HepG2 (cell line): ENCODE results near the gene GOLGA3. TPM values are rescaled to one million over a fixed set of nuclear protein-coding genes. Genes with fewer than 3 reads are reported as not detected.

ENCODE experiments used
- ATAC-seq: fragments of 200-7000 bp; cut with Tn5 transposase; 3 replicates; pipeline ENCODE4 v1.9.1; 2020; ENCODE audit warnings: mild to moderate bottlenecking, moderate library complexity
- BruUV-seq: library from RNA; stranded (reverse); fragments of 400-500 nt; replicated peaks from 2 replicates; lab custom pipeline; 2021; lab: Mats Ljungman, UMichigan
- CTCF ChIA-PET: fragments of 300-600 bp; formaldehyde crosslinking; extraction: SDS; loops from one replicate; lab custom pipeline; 2021; ENCODE audit warnings: low total read pairs, inconsistent platforms, low intra/inter-chr PET ratio; lab: Yijun Ruan, JAX
- POLR2A ChIA-PET: fragments of 350-600 bp; sonication (Branson Sonifier 250); formaldehyde crosslinking; loops from one replicate; lab custom pipeline; 2020; ENCODE audit warnings: antibody characterized with exemption, inconsistent platforms; lab: Yijun Ruan, JAX
- DNase-seq: peaks from one replicate; pipeline ENCODE4 v3.0.0-alpha.2; 2015; ENCODE audit warnings: low spot score
- FAIRE-seq: peaks from 3 replicates; lab custom pipeline; 2011; peaks lifted over from hg19 to GRCh38; lab: Jason Lieb, UNC
- H2AFZ ChIP-seq: one replicate; pipeline ENCODE4 v1.6.1; 2011; ENCODE audit warnings: low read length, inconsistent platforms
- H3K27ac ChIP-seq: fragments of 300-600 bp; 3 replicates; pipeline ENCODE4 v1.8.0; 2011; ENCODE audit warnings: mixed run types, mild to moderate bottlenecking, mixed read lengths, low read length, inconsistent platforms; ENCODE audit not compliant: insufficient read depth; ENCODE audit errors: extremely low read length
- H3K27me3 ChIP-seq, 2 experiments: fragments of 200-600 bp in 1 of 2; 2 replicates in 1 of 2; 3 replicates in 1 of 2; pipeline versions ENCODE4 v1.6.0 to v1.8.0; 2011; ENCODE audit warnings: low read length in 2 of 2, mild to moderate bottlenecking in 2 of 2, moderate library complexity in 2 of 2, inconsistent platforms in 1 of 2; ENCODE audit not compliant: insufficient read depth in 2 of 2, control insufficient read depth in 1 of 2
- H3K36me3 ChIP-seq, 2 experiments: fragments of 200-600 bp in 1 of 2; replicated peaks in 1 of 2; 2 replicates in 1 of 2; 3 replicates in 1 of 2; pipeline versions ENCODE4 v1.5.1 to v1.8.0; 2011; ENCODE audit warnings: low read length in 2 of 2, inconsistent platforms in 1 of 2; ENCODE audit not compliant: insufficient read depth in 2 of 2, control insufficient read depth in 1 of 2
- H3K4me1 ChIP-seq: 2 replicates; pipeline ENCODE4 v1.5.1; 2012; ENCODE audit warnings: low read length, inconsistent platforms; ENCODE audit not compliant: insufficient read depth
- H3K4me2 ChIP-seq: 2 replicates; pipeline ENCODE4 v1.6.0; 2011; ENCODE audit warnings: low read depth, low read length, inconsistent platforms
- H3K4me3 ChIP-seq, 3 experiments: fragments of 200-600 bp in 1 of 3; sonication (generic), shearing (Covaris generic) in 1 of 3; replicated peaks in 1 of 3; 2 replicates each; pipeline ENCODE4 v1.5.1; 2011 to 2016; ENCODE audit warnings: low read length in 3 of 3, inconsistent platforms in 2 of 3, low read depth in 2 of 3, mild to moderate bottlenecking in 2 of 3, control low read depth in 1 of 3, mixed read lengths in 1 of 3; ENCODE audit not compliant: insufficient read depth in 1 of 3
- H3K79me2 ChIP-seq: one replicate; pipeline ENCODE4 v1.6.1; 2011; ENCODE audit warnings: low read length, inconsistent platforms; ENCODE audit not compliant: insufficient read depth
- H3K9ac ChIP-seq: 2 replicates; pipeline ENCODE4 v1.6.0; 2011; ENCODE audit warnings: mild to moderate bottlenecking, low read depth, low read length, inconsistent platforms; ENCODE audit not compliant: insufficient read depth
- H3K9me3 ChIP-seq: 2 replicates; pipeline ENCODE4 v1.5.1; 2012; ENCODE audit warnings: mild to moderate bottlenecking, low read length
- H4K20me1 ChIP-seq: 2 replicates; pipeline ENCODE4 v1.6.0; 2011; ENCODE audit warnings: inconsistent platforms, mild to moderate bottlenecking, low read length, moderate library complexity; ENCODE audit not compliant: insufficient read depth
- AKAP8 ChIP-seq: sonication (generic); formaldehyde crosslinking; IDR thresholded peaks from 2 replicates; pipeline ENCODE4 v1.5.1; 2020; ENCODE audit warnings: mild to moderate bottlenecking, missing genetic modification reagents
- CBFB ChIP-seq: sonication (generic); formaldehyde crosslinking; IDR thresholded peaks from 2 replicates; pipeline ENCODE4 v1.4.0; 2020; ENCODE audit warnings: missing genetic modification reagents
- CENPBD1 ChIP-seq: sonication (generic); formaldehyde crosslinking; IDR thresholded peaks from 2 replicates; pipeline ENCODE4 v1.8.0; 2022; ENCODE audit warnings: missing genetic modification reagents, low read depth, mild to moderate bottlenecking, borderline replicate concordance
- CHCHD3 ChIP-seq: sonication (generic); formaldehyde crosslinking; IDR thresholded peaks from 2 replicates; pipeline ENCODE4 v1.8.0; 2022; ENCODE audit warnings: mild to moderate bottlenecking, missing genetic modification reagents, moderate library complexity
- CREBL2 ChIP-seq: sonication (generic); formaldehyde crosslinking; IDR thresholded peaks from 2 replicates; pipeline ENCODE4 v1.8.1; 2023; ENCODE audit warnings: missing genetic modification reagents, mild to moderate bottlenecking, borderline replicate concordance
- HOXA7 ChIP-seq: sonication (generic); formaldehyde crosslinking; IDR thresholded peaks from 2 replicates; pipeline ENCODE4 v1.8.1; 2022; ENCODE audit warnings: mild to moderate bottlenecking, missing genetic modification reagents, moderate library complexity
- MIER3 ChIP-seq: IDR thresholded peaks from 2 replicates; pipeline ENCODE4 v1.6.1; 2016; ENCODE audit warnings: missing compliant biosample characterization, borderline replicate concordance
- POLR2A ChIP-seq, 2 experiments: IDR thresholded peaks; 2 replicates each; pipeline ENCODE4 v1.6.1; 2011; ENCODE audit warnings: low read depth in 2 of 2, low read length in 2 of 2, mild to moderate bottlenecking in 1 of 2, moderate library complexity in 1 of 2; ENCODE audit not compliant: insufficient read depth in 1 of 2
- POLR2AphosphoS5 ChIP-seq: IDR thresholded peaks from 2 replicates; pipeline ENCODE4 v1.6.1; 2012; ENCODE audit warnings: low read depth, low read length
- RBFOX2 ChIP-seq: fragments of 200-400 bp; formaldehyde crosslinking; IDR thresholded peaks from 2 replicates; pipeline ENCODE4 v1.6.1; 2017; ENCODE audit warnings: low read depth, mild to moderate bottlenecking, low read length
- WIZ ChIP-seq: sonication (generic); formaldehyde crosslinking; IDR thresholded peaks from 2 replicates; pipeline ENCODE4 v1.5.1; 2020; ENCODE audit warnings: mild to moderate bottlenecking, missing genetic modification reagents
- ZNF382 ChIP-seq: sonication (generic); formaldehyde crosslinking; IDR thresholded peaks from 2 replicates; pipeline ENCODE4 v1.5.0; 2020; ENCODE audit warnings: missing genetic modification reagents, mild to moderate bottlenecking, borderline replicate concordance
- ZNF609 ChIP-seq: sonication (generic); formaldehyde crosslinking; IDR thresholded peaks from 2 replicates; pipeline ENCODE4 v1.4.0; 2020; ENCODE audit warnings: mild to moderate bottlenecking, missing genetic modification reagents, borderline replicate concordance
- ZSCAN22 ChIP-seq: sonication (generic); formaldehyde crosslinking; IDR thresholded peaks from 2 replicates; pipeline ENCODE4 v1.4.0; 2020; ENCODE audit warnings: mild to moderate bottlenecking, missing genetic modification reagents
- WGBS: methylation state at CpG from one replicate; pipeline ENCODE4 v1.1.6; 2017; ENCODE audit warnings: low lambda C conversion rate; 5-methylcytosine and 5-hydroxymethylcytosine counted together
- in situ Hi-C: cut with HindIII; loops from 2 replicates; pipeline ENCODE4 v1.10.0; 2017; ENCODE audit warnings: low pct_unique_long_range_greater_than_20kb; ENCODE audit not compliant: extremely low pct_ligation_motif_present
- intact Hi-C: fragments of 100-400 bp; cut with micrococcal nuclease; formaldehyde crosslinking; loops from one replicate; pipeline ENCODE4 v1.10.0; 2022; ENCODE audit not compliant: unreplicated experiment
- polyA plus RNA-seq, 8 experiments: library from polyadenylated mRNA; depleted of rRNA in 3 of 8; stranded (reverse) in 7 of 8; unstranded in 1 of 8; fragments of >200 nt; fragmentation: Illumina TruSeq in 4 of 8; extraction: Trizol in 4 of 8; gene quantifications; 2 replicates each; pipeline versions ENCODE4 v1.2.1 to v1.2.3, GENCODE V29; 2011 to 2016; ENCODE audit warnings: low read depth in 4 of 8, missing spikeins in 1 of 8, mixed read lengths in 1 of 8; ENCODE audit not compliant: insufficient read depth in 1 of 8
- total RNA-seq, 5 experiments: library from RNA; depleted of rRNA; stranded (reverse); fragments of >200 nt; fragmentation: Illumina TruSeq; extraction: Trizol; gene quantifications; 2 replicates each; pipeline ENCODE4 v1.2.3, GENCODE V29; 2016; ENCODE audit warnings: low read depth in 1 of 5
- TF ChIP-seq, protein P1 (sequence below): sonication (generic); formaldehyde crosslinking; IDR thresholded peaks from 2 replicates; pipeline ENCODE4 v1.4.0; 2020; ENCODE audit warnings: mild to moderate bottlenecking, missing genetic modification reagents

Gene GOLGA3
- total and polyA plus RNA-seq, 2 of the 13 experiments (the other 11 are each of a cell fraction or from before 2014, with no cell fraction given) = 22.0 to 43.0 TPM

GRCh38 chr12:132719954-132720324, 108.7 kb downstream of the GOLGA3 start (continued):
- TF ChIP-seq WIZ (CRISPR knock-in tag) (no peak), RBFOX2 (no peak), ZNF382 (CRISPR knock-in tag) (no peak), CHCHD3 (CRISPR knock-in tag) (no peak)

GRCh38 chr12:132719141-132719953, 109.3 kb downstream of the GOLGA3 start:
- H3K9me3 ChIP-seq = no peaks in the 10 kb centered on the region
- 94% methylated on average over 26 of the region's 31 CpGs for WGBS
- in situ Hi-C loops = no loop called here
- H2AFZ ChIP-seq = no peak overlapping the region
- intact Hi-C loops = no loop called here
- no peak overlapping the region for H3K27ac ChIP-seq
- peak; percentile 6; the same call in 2 of the 3 replicates for ATAC-seq
- H4K20me1 ChIP-seq = no peaks in the 10 kb centered on the region
- peaks cover 3% of the 10 kb centered on the region for H3K79me2 ChIP-seq
- ChIA-PET POLR2A (no interaction called here), CTCF (no interaction called here)
- H3K4me2 ChIP-seq = no peak overlapping the region
- H3K27me3 ChIP-seq = no peaks in the 10 kb centered on the region
- FAIRE-seq = no peak
- H3K9ac ChIP-seq = no peak overlapping the region
- DNase-seq = no peak
- H3K36me3 ChIP-seq = peaks cover 24 to 66% of the 10 kb centered on the region in 2 experiments
- no peak overlapping the region for H3K4me3 ChIP-seq
- no peaks in the 10 kb centered on the region for H3K4me1 ChIP-seq
- BruUV-seq = no TSS peak
- TF ChIP-seq CBFB (CRISPR knock-in tag) (no peak), POLR2A (IDR thresholded peaks at IDR 0.05; ENCODE audit: insufficient read depth in 1 of 2, low read depth in 2 of 2, low read length in 2 of 2) (peak in 1 of 2 experiments; percentile 28; a peak in 1 of 4 replicates), AKAP8 (CRISPR knock-in tag) (no peak), ZNF609 (no peak), MIER3 (CRISPR knock-in tag) (no peak), POLR2AphosphoS5 (0 out of 2 replicates have a peak, but pooled peaks have one; percentile 24), RBFOX2 (peak; percentile 28; the same call in 1 of the 2 replicates), HOXA7 (CRISPR knock-in tag) (no peak), ZSCAN22 (CRISPR knock-in tag) (no peak), CENPBD1 (CRISPR knock-in tag) (no peak), CREBL2 (CRISPR knock-in tag) (no peak)
- TF ChIP-seq, protein P1, sequence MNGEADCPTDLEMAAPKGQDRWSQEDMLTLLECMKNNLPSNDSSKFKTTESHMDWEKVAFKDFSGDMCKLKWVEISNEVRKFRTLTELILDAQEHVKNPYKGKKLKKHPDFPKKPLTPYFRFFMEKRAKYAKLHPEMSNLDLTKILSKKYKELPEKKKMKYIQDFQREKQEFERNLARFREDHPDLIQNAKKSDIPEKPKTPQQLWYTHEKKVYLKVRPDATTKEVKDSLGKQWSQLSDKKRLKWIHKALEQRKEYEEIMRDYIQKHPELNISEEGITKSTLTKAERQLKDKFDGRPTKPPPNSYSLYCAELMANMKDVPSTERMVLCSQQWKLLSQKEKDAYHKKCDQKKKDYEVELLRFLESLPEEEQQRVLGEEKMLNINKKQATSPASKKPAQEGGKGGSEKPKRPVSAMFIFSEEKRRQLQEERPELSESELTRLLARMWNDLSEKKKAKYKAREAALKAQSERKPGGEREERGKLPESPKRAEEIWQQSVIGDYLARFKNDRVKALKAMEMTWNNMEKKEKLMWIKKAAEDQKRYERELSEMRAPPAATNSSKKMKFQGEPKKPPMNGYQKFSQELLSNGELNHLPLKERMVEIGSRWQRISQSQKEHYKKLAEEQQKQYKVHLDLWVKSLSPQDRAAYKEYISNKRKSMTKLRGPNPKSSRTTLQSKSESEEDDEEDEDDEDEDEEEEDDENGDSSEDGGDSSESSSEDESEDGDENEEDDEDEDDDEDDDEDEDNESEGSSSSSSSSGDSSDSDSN (CRISPR knock-in tag) = no peak
